ENCODE data around the gene FNDC10.
"Not testable (repeated sequence)": the region's sequence is repeated elsewhere in the genome, so short reads cannot be mapped to it uniquely, and the experiment has no call there.

FNDC10 gene

DNA sequence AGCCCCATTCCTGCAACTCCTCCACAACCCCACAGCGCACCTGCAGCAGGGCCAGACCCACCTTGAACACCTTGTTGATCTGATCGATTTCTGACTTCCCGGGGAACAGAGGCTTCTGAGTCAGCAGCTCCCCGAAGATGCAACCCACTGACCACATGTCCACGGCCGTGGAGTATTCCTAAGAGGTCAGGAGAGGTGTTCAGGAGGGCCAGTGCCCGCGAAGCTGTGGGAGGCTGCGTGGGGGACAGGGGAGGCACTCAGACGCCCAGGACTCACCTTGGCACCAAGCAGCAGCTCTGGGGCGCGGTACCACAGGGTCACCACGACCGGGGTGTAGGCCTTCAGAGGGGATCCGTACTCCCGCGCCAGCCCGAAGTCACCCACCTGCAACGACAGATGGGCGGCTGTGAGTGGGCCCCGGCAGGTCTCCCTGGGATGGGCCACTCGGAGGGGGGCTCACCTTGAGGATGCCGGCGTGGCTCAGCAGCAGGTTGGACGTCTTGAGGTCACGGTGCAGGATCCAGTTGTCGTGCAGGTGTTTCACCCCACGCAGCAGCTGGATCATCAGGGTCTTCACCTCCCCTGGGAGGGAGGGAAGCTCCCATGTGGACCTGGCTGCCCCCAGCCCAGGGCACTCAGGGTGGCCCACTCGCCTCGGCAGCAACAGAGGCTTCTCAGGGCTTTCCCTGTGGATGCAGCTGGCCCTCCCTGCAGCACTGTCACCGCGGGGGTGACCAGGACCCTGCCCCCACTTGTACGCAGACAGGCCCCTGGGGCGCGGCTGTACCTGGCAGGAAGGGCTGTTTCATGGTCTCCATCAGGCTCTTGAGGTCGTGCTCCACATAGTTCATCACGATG, 36.9 kb upstream of the FNDC10 start:
- not testable (repeated sequence) for H3K4me3 ChIP-seq (ENCODE audit: low read depth in 1 of 5, low read length in 5 of 5); H3K27ac ChIP-seq (ENCODE audit: low read depth, low read length); H3K9ac ChIP-seq (ENCODE audit: low read length in 5 of 5); H3K4me1 ChIP-seq (ENCODE audit: control insufficient read depth in 5 of 5, insufficient read depth in 5 of 5, low read length in 5 of 5); H3K9me3 ChIP-seq (ENCODE audit: control insufficient read depth in 5 of 5, low read length in 5 of 5); H3K27me3 ChIP-seq (ENCODE audit: control insufficient read depth in 5 of 5, insufficient read depth in 4 of 5, low read length in 5 of 5)
- peaks cover 0 to 33% (median 18%) of the 10 kb centered on the region in 5 donors for H3K36me3 ChIP-seq (ENCODE audit: control insufficient read depth in 5 of 5, insufficient read depth in 5 of 5, low read length in 5 of 5)

DNA sequence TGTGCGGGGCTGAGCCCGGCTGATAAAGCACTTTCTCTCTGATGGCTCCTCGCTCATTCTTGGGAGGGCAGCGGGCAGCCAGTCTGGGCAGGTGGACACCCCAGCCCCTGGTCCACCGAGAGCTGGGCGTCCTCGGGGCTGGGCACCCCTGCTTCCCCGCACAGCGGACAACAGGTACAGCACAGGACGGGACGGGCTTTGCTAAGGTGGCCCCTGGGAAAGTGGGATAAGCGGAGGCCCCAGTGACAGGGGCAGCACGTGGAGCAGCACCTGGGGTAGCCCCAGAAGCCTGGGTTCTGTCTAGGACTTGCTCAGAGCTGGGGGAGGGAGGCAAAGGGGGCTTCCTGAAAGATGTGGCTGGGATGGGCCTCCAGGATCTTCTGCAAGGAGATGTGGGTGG, 34.7 kb upstream of the FNDC10 start:
- H3K27ac ChIP-seq (ENCODE audit: low read depth, low read length); H3K4me3 ChIP-seq (ENCODE audit: low read depth in 1 of 5, low read length in 5 of 5); H3K27me3 ChIP-seq (ENCODE audit: control insufficient read depth in 5 of 5, insufficient read depth in 4 of 5, low read length in 5 of 5); H3K9ac ChIP-seq (ENCODE audit: low read length in 5 of 5); H3K9me3 ChIP-seq (ENCODE audit: control insufficient read depth in 5 of 5, low read length in 5 of 5): not testable (repeated sequence)
- peaks cover 0 to 26% (median 18%) of the 10 kb centered on the region in 5 donors for H3K36me3 ChIP-seq (ENCODE audit: control insufficient read depth in 5 of 5, insufficient read depth in 5 of 5, low read length in 5 of 5)
- H3K4me1 ChIP-seq (ENCODE audit: control insufficient read depth in 5 of 5, insufficient read depth in 5 of 5, low read length in 5 of 5) = peaks cover 0 to 11% (median 5%) of the 10 kb centered on the region in 5 donors

DNA sequence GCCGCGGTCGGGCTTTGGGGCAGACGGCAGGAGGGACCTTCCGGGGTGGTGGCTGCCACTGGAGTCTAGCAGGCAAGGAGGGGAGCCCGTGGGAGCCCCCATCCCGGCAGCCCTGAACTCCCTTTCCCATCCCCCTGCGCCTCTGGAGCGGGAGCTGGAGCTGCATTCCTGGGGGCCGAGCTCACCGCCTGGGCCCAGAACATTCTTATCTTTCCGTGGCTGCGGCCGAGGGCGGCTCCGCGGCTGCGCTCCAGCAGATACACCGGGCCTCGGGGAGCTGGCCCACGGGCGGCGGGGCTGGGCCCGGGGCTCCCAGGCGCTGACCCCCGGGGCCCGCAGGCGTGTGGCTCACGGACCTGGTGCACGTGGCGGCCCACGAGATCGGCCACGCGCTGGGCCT, 33.5 kb upstream of the FNDC10 start:
- not testable (repeated sequence) for H3K27ac ChIP-seq (ENCODE audit: low read depth, low read length); H3K9me3 ChIP-seq (ENCODE audit: control insufficient read depth in 5 of 5, low read length in 5 of 5); H3K4me3 ChIP-seq (ENCODE audit: low read depth in 1 of 5, low read length in 5 of 5); H3K9ac ChIP-seq (ENCODE audit: low read length in 5 of 5)
- peaks cover 0 to 11% (median 5%) of the 10 kb centered on the region in 5 donors for H3K4me1 ChIP-seq (ENCODE audit: control insufficient read depth in 5 of 5, insufficient read depth in 5 of 5, low read length in 5 of 5)
- H3K27me3 ChIP-seq (ENCODE audit: control insufficient read depth in 5 of 5, insufficient read depth in 4 of 5, low read length in 5 of 5) = peaks cover 0 to 11% (median 2%) of the 10 kb centered on the region in 5 donors
- peaks cover 0 to 20% (median 16%) of the 10 kb centered on the region in 5 donors for H3K36me3 ChIP-seq (ENCODE audit: control insufficient read depth in 5 of 5, insufficient read depth in 5 of 5, low read length in 5 of 5)

DNA sequence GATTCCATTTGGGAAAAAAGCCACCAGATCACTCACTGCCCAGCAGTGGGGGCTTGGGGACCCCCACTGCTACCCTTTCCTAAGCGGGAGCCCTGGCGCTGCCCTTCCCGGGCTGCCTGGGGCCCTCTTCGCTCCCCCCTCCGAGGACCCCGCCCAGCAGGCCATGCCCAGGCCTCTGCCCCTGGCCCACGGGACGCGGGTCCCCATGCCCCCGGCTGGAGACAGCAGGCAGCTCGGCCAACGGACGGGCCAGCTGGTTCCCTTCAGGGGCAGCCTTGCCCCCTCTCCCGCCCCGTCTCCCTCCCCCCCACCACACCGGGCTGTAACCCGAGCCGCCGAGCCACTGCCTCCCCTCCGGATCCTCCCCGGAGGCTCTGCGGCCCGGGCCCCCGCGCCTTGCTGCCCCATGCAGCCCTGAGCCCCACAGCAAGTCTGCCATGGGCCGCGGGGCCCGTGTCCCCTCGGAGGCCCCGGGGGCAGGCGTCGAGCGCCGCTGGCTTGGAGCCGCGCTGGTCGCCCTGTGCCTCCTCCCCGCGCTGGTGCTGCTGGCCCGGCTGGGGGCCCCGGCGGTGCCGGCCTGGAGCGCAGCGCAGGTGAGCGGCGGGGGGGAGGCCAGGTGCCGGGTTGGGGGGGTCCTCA, 32.0 kb upstream of the FNDC10 start, which contains the start of gene MMP23B:
MMP23B (plus strand) TSS at position 392 of the 639 bp plus-strand sequence; CDS start at position 438, 46 bp downstream.
- H3K9me3 ChIP-seq (ENCODE audit: control insufficient read depth in 5 of 5, low read length in 5 of 5) = no peaks in the 10 kb centered on the region
- peaks cover 0 to 11% (median 5%) of the 10 kb centered on the region in 5 donors for H3K4me1 ChIP-seq (ENCODE audit: control insufficient read depth in 5 of 5, insufficient read depth in 5 of 5, low read length in 5 of 5)
- peaks cover 0 to 15% (median 3%) of the 10 kb centered on the region in 5 donors for H3K27me3 ChIP-seq (ENCODE audit: control insufficient read depth in 5 of 5, insufficient read depth in 4 of 5, low read length in 5 of 5)
- no peak within 1 kb of the TSS for H3K9ac ChIP-seq (ENCODE audit: low read length in 5 of 5)
- peaks cover 0 to 25% (median 20%) of the 10 kb centered on the region in 5 donors for H3K36me3 ChIP-seq (ENCODE audit: control insufficient read depth in 5 of 5, insufficient read depth in 5 of 5, low read length in 5 of 5)
- H3K4me3 ChIP-seq (ENCODE audit: low read depth in 1 of 5, low read length in 5 of 5) = peak within 1 kb of the TSS in 1 of 5 donors; percentile 22
- H3K27ac ChIP-seq (ENCODE audit: low read depth, low read length) = no peak within 1 kb of the TSS

DNA sequence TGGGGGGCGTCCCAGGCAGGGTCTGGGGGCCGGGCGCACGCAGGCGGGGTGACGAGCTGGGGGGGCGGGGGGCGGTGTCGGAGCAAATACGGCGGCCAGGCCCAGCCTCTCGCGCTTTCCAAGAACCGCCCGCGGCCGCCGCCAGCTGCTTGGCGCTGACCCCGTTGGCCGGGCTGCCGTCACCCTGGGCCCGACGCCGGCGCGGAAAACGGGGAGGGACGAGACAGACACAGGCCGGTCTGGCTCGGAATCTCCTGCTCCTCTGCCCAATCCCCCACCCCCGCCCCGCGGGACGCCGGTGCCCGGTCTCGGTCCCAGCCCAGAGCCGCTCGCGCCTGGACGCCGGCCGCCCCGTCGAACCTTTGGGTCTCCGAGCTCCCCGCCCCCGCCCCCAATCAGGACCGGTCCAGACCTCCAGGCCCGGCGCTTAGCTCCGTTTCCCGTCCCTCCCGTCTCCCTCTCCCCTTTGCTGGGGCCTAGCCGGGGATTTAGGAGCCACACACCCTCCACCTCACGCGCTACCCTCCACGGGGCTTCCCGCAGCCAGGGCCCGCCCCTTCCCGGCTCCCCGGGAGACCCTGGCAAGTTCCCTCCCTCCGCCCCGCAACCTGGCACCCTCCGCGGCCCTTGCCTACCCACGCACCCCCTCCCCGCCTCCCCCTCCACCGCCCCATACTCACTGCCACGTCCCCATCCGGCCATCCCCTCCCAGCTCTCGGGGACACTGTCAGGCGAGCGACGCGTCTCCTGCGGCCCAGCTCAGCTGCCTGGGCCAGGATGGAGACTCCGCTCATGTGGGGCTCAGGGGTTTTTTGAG, 31.2 kb upstream of the FNDC10 start:
- Histone ChIP-seq H3K9ac (ENCODE audit: low read length in 5 of 5) (no peak overlapping the region), H3K4me3 (ENCODE audit: low read depth in 1 of 5, low read length in 5 of 5) (peak overlapping the region in 1 of 5 donors; percentile 22), H3K27ac (ENCODE audit: low read depth, low read length) (no peak overlapping the region), H3K27me3 (ENCODE audit: control insufficient read depth in 5 of 5, insufficient read depth in 4 of 5, low read length in 5 of 5) (peaks cover 0 to 15% (median 3%) of the 10 kb centered on the region in 5 donors), H3K4me1 (ENCODE audit: control insufficient read depth in 5 of 5, insufficient read depth in 5 of 5, low read length in 5 of 5) (peaks cover 0 to 11% (median 5%) of the 10 kb centered on the region in 5 donors), H3K9me3 (ENCODE audit: control insufficient read depth in 5 of 5, low read length in 5 of 5) (no peaks in the 10 kb centered on the region), H3K36me3 (ENCODE audit: control insufficient read depth in 5 of 5, insufficient read depth in 5 of 5, low read length in 5 of 5) (peaks cover 0 to 20% (median 15%) of the 10 kb centered on the region in 5 donors)

DNA sequence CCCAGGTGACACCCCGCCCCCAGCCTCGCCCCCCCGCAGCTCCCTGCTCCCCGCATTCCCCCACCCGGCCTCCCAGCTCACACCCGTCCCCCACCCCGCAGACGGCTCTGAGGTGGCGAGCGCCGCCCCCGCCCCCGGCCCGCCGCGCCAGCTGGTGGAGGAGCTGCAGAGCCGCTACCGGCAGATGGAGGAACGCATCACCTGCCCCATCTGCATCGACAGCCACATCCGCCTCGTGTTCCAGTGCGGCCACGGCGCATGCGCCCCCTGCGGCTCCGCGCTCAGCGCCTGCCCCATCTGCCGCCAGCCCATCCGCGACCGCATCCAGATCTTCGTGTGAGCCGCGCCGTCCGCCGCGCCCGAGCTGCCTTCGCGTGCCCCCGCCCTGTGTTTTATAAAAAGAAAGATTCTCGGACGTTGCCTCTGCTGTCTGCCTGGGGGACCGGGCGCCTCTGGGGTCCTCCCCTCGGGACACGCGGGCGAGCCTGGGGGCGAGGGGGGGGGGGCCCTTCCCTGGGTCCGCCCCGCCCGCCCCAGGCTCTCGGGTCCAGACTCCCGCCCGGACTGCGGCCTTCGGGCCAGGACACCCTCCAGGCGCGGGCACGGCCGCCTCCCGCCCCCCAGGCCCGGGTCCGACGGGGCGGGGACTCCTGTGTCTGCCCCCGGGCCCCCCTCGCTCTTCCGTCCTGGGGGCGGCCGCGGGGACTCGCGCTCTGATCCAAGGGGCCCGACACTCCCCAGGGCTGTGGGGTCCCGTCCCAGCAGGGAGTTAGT, 30.4 kb upstream of the FNDC10 start:
- Histone ChIP-seq H3K36me3 (ENCODE audit: control insufficient read depth in 5 of 5, insufficient read depth in 5 of 5, low read length in 5 of 5) (peaks cover 0 to 19% (median 17%) of the 10 kb centered on the region in 5 donors), H3K4me1 (ENCODE audit: control insufficient read depth in 5 of 5, insufficient read depth in 5 of 5, low read length in 5 of 5) (peaks cover 0 to 11% (median 5%) of the 10 kb centered on the region in 5 donors), H3K4me3 (ENCODE audit: low read depth in 1 of 5, low read length in 5 of 5) (peak overlapping the region in 1 of 5 donors; percentile 30), H3K9ac (ENCODE audit: low read length in 5 of 5) (no peak overlapping the region), H3K27me3 (ENCODE audit: control insufficient read depth in 5 of 5, insufficient read depth in 4 of 5, low read length in 5 of 5) (peaks cover 0 to 15% (median 3%) of the 10 kb centered on the region in 5 donors), H3K9me3 (ENCODE audit: control insufficient read depth in 5 of 5, low read length in 5 of 5) (no peaks in the 10 kb centered on the region), H3K27ac (ENCODE audit: low read depth, low read length) (no peak overlapping the region)

DNA sequence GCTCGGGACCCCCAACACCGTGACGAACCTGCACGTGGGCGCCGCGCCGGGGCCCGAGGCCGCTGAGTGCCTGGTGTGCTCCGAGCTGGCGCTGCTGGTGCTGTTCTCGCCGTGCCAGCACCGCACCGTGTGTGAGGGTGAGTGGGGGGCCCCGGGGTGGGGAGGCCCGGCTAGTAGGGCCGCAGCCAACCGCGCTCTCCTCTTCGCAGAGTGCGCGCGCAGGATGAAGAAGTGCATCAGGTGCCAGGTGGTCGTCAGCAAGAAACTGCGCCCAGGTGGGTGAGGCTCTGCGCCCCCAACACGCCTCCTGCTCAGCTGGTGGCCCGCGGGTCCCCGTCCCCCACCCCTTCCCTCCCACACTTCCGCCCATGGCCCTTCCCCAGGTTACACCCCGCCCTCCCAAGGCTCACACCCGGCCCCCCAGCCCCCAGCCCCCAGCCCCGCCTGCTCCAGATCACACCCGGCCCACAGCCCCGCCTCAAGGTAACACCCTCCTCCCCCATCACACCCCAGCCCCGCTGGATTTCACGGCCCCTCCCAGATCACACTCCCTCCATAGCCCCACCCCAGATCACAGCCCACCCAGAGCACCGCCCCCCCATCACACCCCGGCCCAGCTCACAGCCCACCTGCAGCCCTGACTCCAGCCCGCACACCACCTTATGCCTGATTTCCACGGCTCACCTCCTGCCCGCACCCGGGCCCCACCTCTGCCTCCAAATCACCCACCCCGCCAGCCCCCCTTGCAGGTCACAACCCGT, 29.7 kb upstream of the FNDC10 start:
- H3K27ac ChIP-seq (ENCODE audit: low read depth, low read length) = no peak overlapping the region
- H3K27me3 ChIP-seq (ENCODE audit: control insufficient read depth in 5 of 5, insufficient read depth in 4 of 5, low read length in 5 of 5) = peaks cover 0 to 15% (median 3%) of the 10 kb centered on the region in 5 donors
- no peak overlapping the region for H3K4me3 ChIP-seq (ENCODE audit: low read depth in 1 of 5, low read length in 5 of 5)
- H3K4me1 ChIP-seq (ENCODE audit: control insufficient read depth in 5 of 5, insufficient read depth in 5 of 5, low read length in 5 of 5) = peaks cover 0 to 11% (median 5%) of the 10 kb centered on the region in 5 donors
- no peaks in the 10 kb centered on the region for H3K9me3 ChIP-seq (ENCODE audit: control insufficient read depth in 5 of 5, low read length in 5 of 5)
- peaks cover 0 to 22% (median 19%) of the 10 kb centered on the region in 5 donors for H3K36me3 ChIP-seq (ENCODE audit: control insufficient read depth in 5 of 5, insufficient read depth in 5 of 5, low read length in 5 of 5)
- no peak overlapping the region for H3K9ac ChIP-seq (ENCODE audit: low read length in 5 of 5)

DNA sequence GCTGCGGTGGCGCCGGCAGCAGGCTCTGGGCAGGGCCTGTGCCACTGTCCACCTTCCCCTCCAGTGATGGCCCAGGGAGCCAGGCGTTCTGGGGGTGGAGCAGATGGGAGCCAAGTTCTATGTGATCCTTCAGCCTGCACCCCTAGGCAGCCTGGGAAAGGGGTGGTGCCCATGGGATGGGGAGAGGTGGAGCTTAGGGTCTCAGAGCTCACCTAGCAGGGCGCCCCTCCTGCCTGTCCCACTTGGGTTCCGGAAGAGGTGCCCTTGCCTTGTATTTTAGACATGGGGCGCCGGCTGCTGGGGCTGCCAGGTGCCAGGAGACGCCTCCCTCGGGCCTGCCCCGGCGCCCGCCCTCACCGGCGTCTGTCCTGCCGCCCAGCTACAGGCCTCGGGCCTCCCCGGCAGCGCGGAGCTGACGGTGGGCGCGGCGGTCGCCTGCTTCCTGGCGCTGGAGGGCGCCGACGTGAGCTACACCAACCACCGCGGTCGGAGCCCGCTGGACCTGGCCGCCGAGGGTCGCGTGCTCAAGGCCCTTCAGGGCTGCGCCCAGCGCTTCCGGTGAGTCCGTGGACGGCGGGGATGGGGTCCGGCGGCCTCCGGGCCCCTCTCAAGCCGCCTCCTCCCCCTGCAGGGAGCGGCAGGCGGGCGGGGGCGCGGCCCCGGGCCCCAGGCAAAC, 29.0 kb upstream of the FNDC10 start:
- H3K36me3 ChIP-seq (ENCODE audit: control insufficient read depth in 5 of 5, insufficient read depth in 5 of 5, low read length in 5 of 5) = peaks cover 0 to 27% (median 23%) of the 10 kb centered on the region in 5 donors
- H3K4me3 ChIP-seq (ENCODE audit: low read depth in 1 of 5, low read length in 5 of 5) = no peak overlapping the region

More for the DNA sequence above, 29.0 kb upstream of the FNDC10 start:
- Histone ChIP-seq H3K4me1 (ENCODE audit: control insufficient read depth in 5 of 5, insufficient read depth in 5 of 5, low read length in 5 of 5) (peaks cover 0 to 11% (median 5%) of the 10 kb centered on the region in 5 donors), H3K9ac (ENCODE audit: low read length in 5 of 5) (no peak overlapping the region), H3K27ac (ENCODE audit: low read depth, low read length) (no peak overlapping the region), H3K27me3 (ENCODE audit: control insufficient read depth in 5 of 5, insufficient read depth in 4 of 5, low read length in 5 of 5) (peaks cover 0 to 15% (median 3%) of the 10 kb centered on the region in 5 donors), H3K9me3 (ENCODE audit: control insufficient read depth in 5 of 5, low read length in 5 of 5) (no peaks in the 10 kb centered on the region)
